GM19238 (cell line): Measurements from ENCODE around the gene CLCN4.
A peak's percentile ranks its signal among the peaks of the same experiment; 100 is the strongest.

Experiments
- DNase-seq: peaks from one replicate; pipeline ENCODE4 v3.0.0; 2011; ENCODE audit warnings: low spot score; ENCODE audit not compliant: insufficient read length

Gene CLCN4

DNA sequence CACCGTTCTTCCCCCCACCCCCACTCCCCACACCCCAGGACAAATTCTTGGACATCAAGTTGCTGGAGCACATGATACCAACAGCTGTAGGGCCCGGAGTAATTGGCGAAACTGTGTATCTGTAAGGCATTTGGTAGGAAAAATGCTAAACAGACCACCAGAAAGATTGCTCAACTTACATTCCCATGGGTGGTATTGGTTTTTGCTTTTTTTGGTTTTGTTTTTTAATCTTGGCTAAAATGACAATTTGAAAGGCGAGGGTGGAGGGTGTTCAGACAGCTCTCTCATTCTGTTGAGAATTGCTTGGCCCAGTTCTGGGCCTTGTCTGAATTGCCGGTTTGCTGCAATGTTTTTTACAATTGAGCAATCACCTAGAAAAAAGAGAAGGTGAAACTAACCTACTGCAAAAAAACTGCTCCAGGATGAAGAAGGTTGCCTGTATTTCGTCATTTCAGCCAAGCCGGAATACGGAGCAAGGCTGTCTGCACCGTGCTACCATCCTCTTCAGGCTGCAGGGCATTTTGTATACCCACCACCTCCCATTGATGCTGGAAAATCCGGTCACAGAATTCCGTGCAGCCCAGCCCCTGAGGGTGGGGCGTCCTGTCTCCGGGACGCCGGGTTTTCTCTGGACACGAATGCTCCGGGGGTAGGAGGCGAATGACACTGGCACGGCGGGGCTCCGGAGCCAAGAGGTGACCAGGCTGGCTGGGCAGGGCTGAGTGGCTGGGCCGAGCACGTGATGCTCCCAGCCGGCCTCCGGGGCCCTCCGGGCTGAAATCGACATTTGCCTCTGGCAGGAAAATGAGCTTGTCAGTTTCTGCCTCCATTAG lies at the start of gene CLCN4:
TSS of gene CLCN4 (plus strand) at position 777 of the 833 bp plus-strand sequence. CDS start 28,058 bp downstream, outside the sequence.
- no peak for DNase-seq

DNA sequence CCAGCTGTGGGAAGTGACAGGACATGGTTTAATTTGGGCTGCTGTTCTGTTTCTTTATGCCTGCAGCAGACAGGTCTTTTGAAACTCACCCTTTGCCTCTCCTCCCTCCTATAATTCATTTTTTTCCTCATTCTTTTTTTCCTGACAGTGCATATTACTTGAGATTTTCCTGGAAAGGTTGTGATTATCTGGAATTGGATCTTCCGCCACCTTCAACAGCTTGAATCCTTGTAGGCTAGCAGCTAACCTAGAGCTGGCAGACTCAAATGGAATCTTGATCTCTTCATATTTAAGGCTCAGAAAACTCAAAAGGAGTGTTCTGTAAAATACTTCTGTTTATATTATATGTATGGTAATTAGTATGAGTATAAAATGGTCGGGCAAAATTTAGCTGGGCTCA lies 49.3 kb upstream of the CLCN4 start:
- no peak for DNase-seq

DNA sequence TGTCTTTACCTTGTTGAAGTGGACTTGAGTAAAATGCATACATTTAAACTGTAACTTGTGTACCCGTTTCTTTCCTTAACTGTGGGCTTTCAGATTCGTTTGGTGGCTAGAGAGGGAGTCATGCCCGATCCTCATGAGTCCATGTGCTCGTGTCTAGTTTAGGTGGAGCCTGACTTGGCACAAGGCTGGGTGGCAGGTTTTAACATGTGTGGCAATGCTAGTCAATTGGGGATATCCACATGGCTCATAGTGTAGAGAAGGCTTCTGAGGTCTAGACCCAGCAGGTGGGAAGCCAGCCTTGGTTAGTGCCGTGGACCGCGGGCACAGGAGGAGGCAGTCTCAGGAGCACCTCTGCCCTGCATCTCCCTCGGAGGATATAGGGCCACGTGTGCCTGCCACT lies 48.5 kb upstream of the CLCN4 start:
- no peak for DNase-seq

DNA sequence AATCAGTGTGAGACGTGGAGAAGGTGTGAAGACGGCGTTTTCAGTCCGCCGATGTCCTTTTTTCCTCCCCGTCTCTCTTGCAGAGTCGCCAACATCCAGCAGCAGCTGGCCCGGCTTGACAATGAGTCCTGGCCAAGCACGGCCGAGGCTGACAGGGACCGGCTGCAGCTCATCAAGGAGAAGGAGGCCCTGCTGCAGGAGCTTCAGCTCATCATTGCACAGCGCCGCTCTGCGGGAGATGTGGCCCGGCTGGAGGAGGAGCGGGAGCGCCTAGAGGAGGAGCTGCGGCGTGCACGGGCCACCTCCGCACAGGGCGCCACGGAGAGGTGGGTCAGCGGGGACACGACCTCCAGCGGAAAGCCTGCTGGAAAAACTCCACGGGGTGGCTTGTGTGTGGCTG lies 47.1 kb upstream of the CLCN4 start:
- no peak for DNase-seq

DNA sequence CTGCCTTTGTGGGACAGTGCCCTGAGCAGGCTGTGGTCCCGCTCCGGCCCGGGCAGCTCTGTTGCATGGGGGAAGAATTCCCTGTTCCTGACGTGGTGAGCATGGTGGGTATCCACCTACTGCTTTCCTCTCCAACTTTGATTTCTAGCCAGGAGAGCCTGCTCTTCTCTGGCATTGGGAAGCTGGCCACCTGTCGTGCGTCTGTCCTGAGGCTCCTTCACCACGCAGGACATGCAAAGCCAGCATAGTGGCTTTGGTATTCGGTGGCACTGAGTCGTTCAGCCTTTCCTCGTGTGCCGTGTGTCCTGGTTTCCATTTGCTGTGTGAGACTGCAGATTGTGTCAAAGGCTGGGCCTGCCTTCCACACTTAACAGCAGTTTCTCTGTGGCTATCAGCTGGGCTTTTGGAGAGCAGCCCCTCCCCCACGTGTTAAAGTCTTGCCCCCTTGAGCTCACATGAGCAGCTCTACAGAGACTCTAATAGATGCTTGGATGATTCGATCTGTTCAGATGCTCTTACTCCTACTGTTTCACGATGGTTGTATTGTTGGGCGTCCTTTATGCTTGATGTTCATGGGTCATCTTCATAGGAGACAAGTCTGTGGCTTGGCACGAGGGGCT lies 46.3 kb upstream of the CLCN4 start:
- no peak for DNase-seq

DNA sequence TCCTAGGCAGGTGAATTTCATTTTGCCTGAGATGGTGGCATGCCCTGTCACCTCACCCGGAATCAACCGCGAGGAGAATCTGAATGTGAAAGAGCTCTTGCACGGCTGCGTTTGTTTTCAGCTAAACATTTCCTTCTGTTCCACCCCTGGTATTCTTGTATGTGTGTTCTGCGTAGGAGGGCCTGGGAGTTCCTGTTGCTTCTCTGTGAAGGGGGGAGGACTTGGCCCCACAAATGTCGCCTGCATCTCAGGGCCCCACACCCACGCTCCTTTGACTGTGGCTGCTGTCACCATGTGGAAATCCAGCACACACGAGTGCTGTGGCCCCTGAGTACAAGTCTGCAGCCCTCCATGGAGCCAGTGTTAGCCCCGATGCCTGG lies 45.8 kb upstream of the CLCN4 start:
- DNase-seq = no peak

DNA sequence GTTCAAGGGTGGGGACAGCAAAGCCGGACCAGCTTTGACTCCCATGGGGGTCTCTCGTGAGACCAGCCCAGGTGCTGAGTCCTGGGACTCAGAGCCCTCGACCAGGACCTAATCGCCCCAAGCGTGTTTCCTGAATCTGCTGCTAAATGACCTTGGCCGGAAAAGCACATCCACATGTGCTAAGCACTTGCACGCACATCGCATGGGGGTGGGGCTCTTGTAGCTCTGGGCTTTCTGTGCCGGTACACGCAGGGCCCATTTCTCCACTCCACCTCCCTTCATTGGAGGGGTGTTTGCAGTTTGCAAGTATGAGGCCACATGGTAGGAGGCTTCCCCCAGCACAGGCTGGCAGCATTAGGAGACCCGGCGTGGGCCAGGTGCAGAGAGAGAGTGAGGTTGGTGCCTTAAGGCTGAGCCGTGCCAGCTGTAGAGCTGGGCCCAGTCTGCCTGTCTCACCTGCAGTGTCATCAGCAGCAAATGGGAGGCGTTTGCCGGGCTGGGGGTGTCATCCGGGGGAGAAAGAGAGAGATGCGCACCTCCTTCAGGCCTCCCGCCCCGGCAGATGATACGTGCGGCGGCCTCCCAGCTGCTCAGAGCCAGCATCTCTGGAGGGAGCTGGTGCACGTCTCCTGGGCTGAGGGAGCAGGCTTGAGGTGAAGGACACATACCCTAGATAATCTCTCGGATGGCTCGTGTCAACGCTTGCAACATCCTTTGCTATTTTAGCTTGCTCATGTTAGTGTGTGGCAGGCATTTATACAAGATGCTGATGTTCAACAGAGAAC lies 45.2 kb upstream of the CLCN4 start:
- DNase-seq = no peak

DNA sequence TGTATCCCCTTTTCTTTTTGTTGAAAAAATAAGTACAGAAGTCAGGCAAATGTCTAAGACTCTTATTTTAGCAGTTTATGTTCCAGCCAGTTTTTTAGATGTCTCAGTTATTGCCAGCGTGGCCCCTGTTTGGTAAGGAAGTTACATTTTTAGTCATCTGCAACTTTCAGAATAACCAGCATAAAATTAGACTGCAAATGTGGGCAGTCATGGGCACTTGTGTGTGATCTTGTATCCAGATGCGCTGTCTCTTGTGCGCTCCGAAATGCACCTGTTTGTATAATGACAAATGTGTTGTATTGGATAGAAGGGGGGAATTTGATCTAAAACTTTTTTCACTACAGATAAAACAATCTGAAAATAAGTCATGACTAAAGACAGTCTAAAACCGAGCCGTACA lies 44.3 kb upstream of the CLCN4 start:
- DNase-seq = no peak

DNA sequence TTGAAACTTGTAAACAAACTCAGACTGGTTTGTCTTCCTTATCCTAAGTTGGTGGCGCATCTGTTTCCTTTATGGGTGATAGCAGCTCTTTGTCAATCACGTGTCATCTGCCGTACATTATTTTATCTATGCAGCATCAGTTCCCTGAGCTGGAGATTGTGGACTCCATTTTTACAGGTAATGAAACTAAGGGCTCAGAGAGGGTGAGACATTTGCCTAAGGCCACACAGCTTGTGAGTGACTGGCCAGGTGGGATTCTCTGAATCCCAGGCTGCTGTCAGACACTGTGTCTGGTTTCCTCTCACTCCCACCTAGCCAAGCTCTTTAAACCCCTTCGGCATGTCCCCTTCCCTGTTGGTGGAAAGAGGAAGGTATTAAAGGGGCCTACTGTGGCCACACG lies 41.7 kb upstream of the CLCN4 start:
- no peak for DNase-seq

DNA sequence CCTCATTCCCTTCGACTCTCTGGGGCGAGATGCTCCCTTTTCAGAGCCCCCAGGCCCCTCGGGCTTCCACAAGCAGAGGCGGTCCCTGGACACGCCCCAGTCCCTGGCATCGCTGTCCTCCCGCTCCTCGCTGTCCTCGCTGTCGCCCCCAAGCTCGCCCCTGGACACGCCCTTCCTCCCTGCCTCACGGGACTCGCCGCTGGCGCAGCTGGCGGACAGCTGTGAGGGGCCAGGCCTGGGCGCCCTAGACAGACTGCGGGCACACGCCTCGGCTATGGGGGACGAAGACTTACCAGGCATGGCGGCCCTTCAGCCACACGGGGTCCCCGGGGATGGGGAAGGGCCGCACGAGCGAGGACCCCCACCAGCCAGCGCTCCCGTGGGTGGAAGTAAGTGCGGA lies 39.5 kb upstream of the CLCN4 start:
- DNase-seq = no peak

DNA sequence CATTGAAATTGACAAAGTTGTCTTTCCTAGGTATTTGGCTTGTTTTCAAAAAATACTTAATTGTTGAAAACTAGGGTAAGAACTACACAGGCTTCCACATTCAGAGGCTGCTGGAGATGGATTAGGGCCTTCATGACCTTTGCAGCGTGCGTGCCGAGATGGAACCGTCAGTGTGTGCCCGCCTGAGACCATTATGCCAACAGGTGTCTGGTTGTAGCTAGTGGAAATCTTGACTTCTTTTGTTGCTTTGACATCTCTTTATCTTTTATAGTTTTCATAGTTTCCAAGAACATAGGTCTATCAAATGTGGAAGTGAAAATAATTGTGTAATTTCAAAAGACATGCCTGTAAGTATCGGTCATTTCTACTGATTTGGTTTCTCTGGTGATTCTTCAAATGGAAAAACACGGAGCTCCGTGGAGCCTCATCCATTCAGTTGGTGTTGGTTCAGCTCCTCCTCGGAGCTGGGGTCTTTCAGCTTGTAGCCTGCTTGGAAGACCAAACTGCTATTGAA lies 38.9 kb upstream of the CLCN4 start:
- DNase-seq = no peak

DNA sequence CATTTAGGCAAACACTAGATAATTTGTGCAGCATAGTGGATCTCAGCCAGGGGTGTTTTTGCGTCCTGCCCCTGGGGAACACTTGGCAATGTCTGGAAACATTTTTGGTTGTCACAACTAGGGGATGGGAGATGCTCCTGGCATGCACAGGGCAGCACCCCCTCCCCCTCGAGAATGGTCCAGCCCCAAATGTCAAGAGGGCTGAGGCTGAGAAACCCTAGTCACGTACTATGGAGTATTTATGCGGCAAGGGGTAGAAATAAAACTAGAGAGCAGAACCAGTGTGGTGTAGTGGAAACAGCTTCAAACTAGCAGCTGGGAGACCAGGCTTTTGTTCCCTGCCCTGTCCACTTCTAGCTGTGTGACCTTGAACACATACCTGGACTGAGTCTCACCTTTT lies 38.2 kb upstream of the CLCN4 start:
- DNase-seq = no peak

DNA sequence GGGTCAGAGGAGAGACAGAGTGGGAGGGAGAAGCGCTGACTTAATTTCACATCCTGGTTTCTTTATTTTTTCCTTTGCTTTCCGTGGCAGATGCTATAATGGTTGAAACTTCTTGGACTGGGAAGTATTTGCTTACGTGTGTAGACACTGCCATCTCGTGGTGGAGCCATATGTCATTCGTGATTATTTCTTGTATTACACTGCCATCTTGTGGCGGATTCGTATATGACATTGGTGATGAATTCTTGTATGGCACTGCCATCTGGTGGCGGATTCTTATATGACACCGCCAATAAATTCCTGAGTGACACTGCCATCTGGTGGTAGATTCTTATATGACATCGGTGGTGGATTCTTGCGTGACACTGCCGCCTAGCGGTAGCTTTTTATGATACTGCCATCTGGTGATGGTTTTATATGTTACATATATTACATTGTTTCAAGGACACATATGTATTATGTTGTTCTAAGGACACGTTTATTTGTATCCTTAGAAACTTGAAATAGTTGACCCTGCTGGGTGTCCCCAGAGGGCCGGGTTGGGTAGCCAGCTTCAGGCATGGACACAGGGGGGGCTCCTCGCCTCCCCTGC lies 37.3 kb upstream of the CLCN4 start:
- no peak for DNase-seq

DNA sequence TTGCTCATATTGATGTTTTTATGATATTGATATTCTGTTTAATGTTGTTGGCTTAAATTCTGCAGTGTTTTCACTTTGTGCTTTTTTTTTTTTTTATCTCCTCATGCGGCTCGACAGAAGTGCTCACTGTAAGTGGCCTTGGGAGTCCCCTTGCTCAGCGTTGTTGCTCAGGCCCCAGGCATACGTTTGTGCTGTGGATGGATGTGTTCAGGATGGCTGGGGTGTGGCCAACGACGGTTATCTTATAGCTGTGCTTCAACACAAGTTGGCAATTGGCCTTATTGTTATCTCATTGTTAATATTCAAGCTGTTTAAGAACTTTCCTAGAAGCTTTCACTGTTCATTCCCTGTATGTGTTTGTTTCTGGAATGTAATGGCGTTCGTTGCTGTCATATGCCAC lies 36.4 kb upstream of the CLCN4 start:
- no peak for DNase-seq

DNA sequence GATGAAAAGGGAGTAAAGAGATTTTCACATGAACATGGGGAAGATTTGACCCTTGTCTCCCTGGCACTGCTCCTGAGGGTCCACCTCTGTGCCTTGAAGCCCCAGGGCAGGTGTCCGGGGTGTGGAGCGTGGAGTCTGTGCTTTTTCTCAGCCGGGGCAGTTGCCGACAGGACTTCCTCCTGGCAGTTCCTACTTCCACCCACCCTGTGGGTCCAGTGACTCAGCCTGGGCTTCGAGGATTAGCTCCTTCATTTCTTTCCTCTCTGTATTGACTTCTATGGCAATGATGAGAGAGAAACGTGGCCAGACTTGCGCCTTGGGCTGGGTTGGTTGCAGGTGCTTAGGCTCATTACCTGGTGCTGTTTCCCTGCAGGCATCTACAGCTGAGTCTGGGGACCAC lies 35.9 kb upstream of the CLCN4 start:
- no peak for DNase-seq

DNA sequence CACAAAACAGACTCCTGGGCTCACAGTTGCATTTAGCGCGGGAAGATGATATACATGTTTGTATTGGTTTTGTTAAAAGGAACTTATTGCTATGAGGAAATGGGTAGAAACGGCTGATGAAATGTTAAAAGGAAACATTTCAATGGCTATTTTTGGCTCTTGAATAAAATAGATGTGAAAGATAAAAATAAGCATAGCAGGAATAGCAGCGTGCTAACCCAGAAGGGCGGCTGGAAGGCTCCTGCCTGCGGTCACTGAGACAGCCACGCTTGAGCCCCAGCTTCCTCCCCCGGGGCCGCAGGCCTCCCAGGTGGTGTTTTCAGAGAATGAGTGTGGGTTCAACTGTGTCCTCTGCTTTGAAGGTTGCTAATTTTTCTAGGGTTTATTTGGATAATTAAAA lies 35.0 kb upstream of the CLCN4 start:
- DNase-seq = peak; percentile 57

DNA sequence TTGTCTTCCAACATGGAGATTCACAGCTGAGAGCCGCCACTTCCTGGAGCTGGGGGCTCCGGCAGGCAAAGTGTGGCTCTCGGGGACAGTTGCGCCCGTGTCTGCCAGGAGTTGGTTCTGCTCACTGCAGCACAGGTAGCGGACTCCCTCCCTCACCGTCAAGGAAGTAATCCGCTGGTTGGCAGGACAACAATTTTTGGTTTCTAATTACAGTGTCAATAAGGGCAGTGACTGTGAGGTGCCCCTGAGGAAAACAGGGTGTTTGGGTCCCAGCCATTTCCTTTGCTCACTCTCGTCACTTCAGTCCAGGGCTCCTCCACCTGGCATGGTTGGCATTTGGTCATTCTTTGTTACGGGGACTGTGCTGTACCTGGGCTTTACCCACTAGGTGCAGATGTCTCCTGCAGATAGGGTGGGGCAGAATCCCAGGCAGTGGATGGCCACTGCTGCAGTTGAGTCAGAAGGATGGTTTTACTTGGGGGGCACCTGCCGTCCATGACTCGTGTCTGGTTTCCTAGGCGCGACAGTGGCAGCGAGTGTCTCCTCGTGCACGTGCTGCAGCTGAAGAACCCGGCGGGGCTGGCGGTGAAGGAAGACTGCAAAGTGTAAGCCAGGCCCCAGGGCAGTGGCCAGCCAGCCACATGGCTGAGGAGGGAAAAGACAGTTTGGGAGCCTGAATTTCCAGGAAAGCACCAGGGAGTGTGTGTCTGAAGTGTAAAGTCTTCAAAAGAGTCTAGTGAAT lies 32.1 kb upstream of the CLCN4 start:
- no peak for DNase-seq

DNA sequence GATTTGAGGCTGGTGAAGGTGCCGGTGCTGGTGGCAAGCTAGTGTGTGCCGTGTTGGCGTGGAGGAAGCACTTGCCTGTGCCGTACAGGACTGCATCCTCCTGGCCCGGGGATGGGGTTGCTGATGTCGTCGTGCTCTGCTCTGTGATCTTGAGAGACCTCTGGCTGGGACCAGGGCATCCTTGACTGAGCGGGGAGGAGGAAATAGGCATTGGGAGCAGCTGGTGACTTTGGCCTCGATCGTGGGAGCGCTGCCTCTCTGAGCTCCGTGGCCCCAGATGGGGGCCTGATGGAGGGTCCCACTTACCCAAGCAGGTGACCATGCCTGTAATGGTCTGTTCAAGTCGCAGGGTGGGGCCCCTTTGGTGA lies 31.5 kb upstream of the CLCN4 start:
- DNase-seq = no peak

DNA sequence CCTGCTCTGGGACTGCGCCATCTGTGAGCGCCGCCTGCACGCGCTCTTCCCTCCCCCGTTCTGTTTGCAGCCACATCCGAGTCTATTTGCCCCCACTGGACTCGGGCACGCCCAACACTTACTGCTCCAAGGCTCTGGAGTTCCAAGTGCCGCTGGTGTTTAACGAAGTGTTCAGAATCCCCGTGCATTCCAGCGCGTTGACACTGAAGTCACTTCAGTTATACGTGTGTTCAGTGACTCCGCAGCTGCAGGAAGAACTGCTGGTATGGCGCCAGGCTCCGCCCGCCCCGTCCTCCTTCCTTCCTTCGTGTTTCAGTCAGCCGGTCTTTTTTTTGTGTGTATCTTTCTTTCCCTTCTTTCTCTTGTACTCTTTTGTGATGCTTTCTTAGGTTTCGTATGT lies 30.7 kb upstream of the CLCN4 start:
- DNase-seq = no peak

DNA sequence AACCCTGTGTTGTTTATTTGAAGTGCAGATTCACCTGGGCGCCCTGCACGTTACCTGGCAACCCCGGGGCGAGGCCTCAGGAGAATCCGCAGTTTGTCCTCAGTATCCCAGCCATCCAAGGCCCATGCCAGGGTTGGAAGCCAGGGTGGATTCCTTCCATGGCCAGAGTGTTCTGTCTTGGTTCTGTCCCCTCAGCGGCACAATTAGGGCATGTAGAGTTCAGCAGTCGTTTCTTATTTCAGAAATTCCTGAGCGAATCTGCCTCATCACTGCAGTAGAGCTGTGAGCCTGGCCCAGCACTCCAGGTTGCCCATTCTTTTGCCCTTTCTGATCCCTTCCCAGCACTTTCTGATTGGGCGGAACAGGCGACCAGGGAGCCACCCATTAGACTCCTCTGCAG lies 29.9 kb upstream of the CLCN4 start:
- no peak for DNase-seq

DNA sequence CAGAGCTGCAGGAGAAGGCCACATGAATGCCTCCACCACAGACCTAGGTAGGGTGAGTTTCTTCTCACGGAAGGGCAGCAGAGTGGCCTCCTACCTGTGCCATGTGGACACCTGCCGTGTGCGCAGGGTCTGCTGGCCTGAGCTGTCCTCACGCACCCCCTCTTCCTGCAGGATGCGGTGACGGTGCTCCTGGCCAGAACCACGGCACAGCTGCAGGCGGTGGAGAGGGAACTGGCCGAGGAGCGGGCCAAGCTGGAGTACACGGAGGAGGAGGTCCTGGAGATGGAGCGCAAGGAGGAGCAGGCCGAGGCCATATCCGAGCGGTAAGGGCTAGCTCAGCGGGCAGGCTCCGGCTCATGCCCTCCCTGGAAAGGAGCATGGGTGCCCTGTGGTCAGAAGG lies 28.4 kb upstream of the CLCN4 start:
- no peak for DNase-seq
